GM19463 (cell line): ENCODE data around the gene LTBP2.

Experiments
- ATAC-seq: cut with Tn5 transposase; IDR thresholded peaks from one replicate; pipeline ENCODE4 v1.9.1; 2021; ENCODE audit warnings: mild to moderate bottlenecking, moderate library complexity; ENCODE audit not compliant: unreplicated experiment

Gene LTBP2

GRCh38 chr14:74492776-74493342 lies 119.2 kb downstream of the LTBP2 start, which contains the start of gene NPC2:
Gene NPC2, minus strand, starts transcription at chr14:74493305. Its CDS starts 31 bp downstream, at chr14:74493274.
- peak; percentile 7 for ATAC-seq

DNA sequence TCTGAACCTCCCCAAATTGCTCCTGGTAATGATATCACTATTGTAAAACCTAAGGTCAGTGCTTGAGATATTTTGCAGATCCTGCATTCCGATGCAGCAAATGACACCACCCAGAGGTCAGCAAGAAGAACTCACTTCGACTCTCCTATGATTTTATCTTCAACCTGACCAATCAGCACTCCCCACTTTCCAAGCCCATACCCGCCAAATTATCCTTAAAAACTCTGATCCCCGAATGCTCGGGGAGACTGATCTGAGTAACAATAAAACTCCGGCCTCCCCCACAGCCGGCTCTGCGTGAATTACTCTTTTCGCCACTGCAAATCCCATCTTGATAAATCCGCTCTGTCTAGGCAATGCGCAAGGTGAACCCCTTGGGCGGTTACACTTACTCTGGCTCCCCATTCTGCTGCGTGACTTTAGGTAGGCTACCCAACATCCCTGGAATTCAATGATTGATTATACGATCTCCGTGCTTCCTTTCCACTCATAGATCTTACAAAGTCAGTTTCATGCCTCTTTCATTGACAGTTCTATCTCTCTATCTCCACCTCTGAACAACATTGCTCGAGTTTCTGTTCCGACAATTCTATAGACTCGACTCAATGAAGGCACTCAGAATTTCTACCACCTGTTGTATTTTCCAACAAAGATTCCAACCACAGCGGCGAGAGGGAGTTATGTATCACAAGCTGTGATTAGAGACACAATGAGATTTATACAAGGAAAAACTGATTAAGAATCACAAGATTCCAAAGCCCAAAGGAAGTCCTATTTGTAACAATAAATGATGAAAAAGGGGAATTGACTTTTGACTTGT lies 119.9 kb downstream of the LTBP2 start:
- no peak for ATAC-seq

DNA sequence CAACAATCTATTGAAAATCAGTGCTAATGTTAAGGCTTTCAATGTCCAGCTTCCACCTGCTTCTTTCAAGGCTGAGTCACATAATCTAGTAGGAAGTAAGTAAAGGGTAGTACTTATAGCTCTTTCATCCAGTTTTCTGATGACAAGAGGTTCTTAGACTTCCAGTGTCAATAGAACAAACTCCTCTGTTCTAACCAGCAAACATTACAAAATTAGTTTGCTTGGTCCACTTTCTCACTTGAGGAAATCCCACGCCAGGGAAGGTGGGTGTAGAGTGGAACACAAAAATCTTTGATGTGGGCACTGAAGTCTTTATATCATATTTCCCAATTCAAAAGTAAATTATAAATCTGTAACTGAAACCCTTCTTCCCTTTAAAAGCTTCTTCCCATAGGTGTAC lies 121.6 kb downstream of the LTBP2 start:
- no peak for ATAC-seq

- ATAC-seq: no peak
These were observed 123.1 kb downstream of the LTBP2 start for GRCh38 chr14:74488786-74489397.

DNA sequence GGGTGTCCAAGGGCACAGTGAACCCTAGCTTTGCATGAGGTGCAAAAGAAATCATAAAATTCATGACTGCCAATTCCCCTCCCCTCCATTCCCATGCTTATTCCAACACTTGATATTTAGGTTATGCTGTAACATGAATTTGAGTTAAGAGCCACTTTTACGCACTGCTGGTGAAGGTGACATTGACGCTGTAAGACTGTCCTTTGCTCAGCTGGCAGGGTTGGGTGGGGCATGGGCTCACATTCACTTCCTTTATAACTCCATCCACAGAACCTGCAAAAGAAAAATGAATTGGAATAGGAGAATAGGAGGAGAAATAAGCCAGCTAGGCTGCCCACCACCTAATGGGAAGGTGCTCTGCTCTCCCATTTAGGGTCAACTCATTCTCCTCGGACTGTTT lies 125.9 kb downstream of the LTBP2 start:
- ATAC-seq: no peak

- ATAC-seq: no peak
These were observed 128.7 kb downstream of the LTBP2 start for GRCh38 chr14:74483321-74483720.

DNA sequence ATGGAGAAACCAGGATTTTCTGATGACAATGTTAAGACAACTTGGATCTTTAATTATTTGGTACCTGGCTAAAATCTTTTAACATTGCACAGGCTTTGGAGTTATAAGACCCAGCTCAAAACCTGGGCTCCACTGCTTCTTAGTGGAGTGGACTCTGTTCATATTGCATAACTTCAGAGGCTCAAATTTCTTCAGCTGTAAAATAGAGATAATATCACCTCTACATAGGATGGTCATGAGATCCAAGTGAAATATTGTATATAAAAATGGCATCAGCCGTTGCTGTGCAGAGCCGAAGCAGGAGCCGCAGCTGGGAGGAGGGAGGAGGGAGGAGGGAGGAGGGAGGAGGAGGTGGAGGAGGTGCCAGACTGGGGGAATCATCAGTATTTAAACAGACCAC lies 129.5 kb downstream of the LTBP2 start:
- ATAC-seq: no peak

GRCh38 chr14:74480046-74480445 lies 132.0 kb downstream of the LTBP2 start:
- no peak for ATAC-seq

- ATAC-seq: no peak
These were observed 132.9 kb downstream of the LTBP2 start for GRCh38 chr14:74478996-74479635.

- ATAC-seq: no peak
These were observed 135.4 kb downstream of the LTBP2 start for GRCh38 chr14:74476607-74477006.

DNA sequence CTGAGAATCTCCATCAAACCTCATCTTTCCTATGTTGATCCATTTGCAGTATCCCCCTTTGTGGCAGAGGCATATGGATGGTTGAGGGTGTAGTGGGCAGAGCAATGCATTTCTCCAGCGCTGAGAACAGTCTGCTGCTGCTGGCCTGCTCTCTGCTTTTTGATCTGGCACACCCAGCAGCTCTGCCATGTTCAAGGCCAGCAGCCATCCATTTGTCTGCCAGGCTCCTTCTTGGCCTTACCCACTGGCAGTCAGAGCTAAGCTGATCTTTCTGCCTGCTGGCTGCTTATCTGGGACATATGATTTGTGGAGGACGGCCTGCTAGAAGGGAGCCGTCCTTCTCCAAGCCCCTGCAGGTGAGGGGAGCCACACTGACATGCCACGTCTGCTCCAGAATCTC lies 135.9 kb downstream of the LTBP2 start:
- no peak for ATAC-seq

GRCh38 chr14:74475678-74476077 lies 136.4 kb downstream of the LTBP2 start:
- ATAC-seq: no peak

DNA sequence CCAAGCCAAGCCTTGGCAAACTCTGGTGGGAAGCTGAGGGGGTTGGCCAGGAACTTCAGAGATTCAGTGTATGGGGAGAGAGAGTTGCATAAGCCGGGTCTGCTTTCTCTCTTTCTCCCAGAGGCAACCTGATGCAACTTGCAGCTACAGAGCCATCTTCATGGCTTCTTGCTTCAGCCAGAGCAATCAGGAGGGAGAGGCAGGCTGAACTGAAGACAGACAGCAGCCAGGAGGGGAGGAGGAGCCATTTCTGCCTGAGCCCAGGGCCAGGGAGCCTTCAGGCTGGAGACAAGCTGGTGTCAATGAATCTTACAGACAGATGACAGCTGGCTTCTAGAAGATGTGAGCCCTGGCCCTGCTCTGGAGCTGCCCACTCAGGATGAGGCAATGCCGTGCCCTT lies 137.7 kb downstream of the LTBP2 start:
- ATAC-seq: no peak

- ATAC-seq: no peak
These were observed 139.4 kb downstream of the LTBP2 start for GRCh38 chr14:74472601-74473000.

DNA sequence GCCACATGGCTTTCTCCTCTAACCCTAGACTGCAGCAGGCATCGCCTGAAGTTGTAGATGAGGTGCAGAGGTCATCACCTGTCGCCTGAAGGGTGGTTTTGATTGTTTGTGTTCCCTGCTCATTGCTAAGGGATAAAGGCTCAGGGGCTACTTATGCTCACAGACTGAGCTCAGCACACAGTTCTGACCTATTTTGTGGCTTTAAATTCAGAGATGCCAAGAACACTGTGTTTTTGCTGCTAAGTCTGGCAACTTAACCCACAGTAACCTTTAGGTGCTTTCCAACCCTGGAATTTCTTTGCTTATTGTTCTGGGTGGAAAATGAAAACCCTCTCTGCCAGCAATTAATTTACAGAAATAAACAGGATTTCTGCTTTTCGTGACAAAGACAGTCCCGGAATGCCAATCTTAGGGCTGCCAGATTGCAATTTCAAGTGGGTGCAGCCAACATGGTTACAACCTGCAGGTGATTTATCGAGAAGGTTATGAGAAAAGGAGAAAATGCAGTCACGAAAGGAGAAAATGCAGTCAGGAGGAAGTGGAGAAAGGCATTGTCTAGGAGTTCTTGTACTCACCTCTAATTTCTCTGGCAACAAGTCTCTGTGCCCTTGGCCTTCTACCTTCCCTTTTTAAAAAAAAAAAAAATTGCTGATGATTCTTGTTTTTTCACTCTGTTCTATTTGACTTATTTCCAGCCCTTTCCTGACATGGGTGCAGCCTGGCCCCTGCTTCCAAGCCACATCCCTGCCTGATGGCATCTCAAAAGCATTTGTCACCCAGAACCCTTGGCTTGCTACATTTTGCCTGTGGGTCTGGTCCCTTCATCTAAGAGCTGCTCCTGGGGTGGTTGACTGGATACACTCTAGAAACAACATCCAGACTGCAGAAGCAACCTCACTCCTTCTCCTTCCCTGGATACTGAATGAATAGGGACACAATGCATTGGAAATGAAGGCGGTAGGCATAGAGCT lies 142.2 kb downstream of the LTBP2 start:
- no peak for ATAC-seq

DNA sequence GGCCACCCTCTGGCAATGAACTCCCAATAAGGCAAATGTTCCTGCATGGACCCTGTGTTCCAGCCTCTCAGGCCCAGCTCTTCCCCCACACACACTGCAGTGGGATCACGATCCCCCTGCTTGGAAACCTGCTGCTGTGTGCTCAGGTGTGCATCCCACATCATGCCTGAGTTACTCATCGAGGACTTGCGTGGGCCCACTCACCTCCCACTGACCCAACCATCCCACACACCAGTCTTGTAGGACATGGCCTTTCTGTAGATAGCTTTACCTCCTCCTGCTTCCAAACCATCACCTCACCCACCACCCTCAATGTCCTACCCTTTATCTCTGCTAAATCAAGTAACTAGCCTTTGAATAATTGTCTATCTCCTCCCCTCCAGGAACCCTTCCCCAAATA lies 143.5 kb downstream of the LTBP2 start:
- ATAC-seq: no peak

- no peak for ATAC-seq
These were observed 146.7 kb downstream of the LTBP2 start for GRCh38 chr14:74465335-74465734.

- no peak for ATAC-seq
These were observed 147.3 kb downstream of the LTBP2 start for GRCh38 chr14:74464785-74465184.

DNA sequence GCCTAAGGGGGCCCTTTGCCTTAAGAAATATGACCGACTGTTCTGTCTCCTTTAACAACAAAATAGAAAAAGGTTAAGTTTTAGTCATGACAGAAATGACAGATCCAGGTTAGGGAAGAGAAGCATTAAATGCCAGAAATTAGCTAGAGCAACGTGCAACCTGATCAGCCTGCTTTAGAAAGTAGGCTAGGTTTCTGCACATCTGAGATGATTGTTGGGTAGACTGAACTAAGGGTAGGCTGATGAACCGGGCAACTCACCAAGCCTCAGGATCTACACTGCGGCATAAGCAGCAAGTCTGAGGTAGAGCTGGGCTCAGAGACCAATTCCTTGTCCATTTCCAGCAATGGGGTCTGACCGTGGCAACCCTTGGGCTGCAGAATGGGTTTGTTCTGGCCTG lies 148.3 kb downstream of the LTBP2 start:
- ATAC-seq: no peak

GRCh38 chr14:74462993-74463392 lies 149.0 kb downstream of the LTBP2 start:
- ATAC-seq: no peak
